HG03565 (cell line): ENCODE results near the gene NYAP1.
"Not testable (repeated sequence)": the region's sequence is repeated elsewhere in the genome, so short reads cannot be mapped to it uniquely, and the experiment has no call there.

Experiments
- ATAC-seq: cut with Tn5 transposase; IDR thresholded peaks from one replicate; pipeline ENCODE4 v1.9.1; 2021; ENCODE audit warnings: mild to moderate bottlenecking, moderate library complexity; ENCODE audit not compliant: unreplicated experiment

Gene NYAP1

GRCh38 chr7:100483722-100484672 lies at the start of gene NYAP1:
NYAP1 (plus strand) TSS chr7:100483927; CDS start chr7:100485312, 1,385 bp downstream.
- peak; percentile 5 for ATAC-seq

- ATAC-seq: no peak
These were observed 49.2 kb upstream of the NYAP1 start for GRCh38 chr7:100434297-100435144.

- peak; percentile 24 for ATAC-seq
These were observed 48.1 kb upstream of the NYAP1 start for GRCh38 chr7:100435401-100436304.

GRCh38 chr7:100437150-100438100 lies 46.3 kb upstream of the NYAP1 start:
- ATAC-seq: no peak

- ATAC-seq: no peak
These were observed 45.6 kb upstream of the NYAP1 start for GRCh38 chr7:100438172-100438571.

GRCh38 chr7:100438731-100439130 lies 45.0 kb upstream of the NYAP1 start:
- ATAC-seq: not testable (repeated sequence)

GRCh38 chr7:100439244-100439643 lies 44.5 kb upstream of the NYAP1 start:
- not testable (repeated sequence) for ATAC-seq

GRCh38 chr7:100441641-100442535 lies 41.8 kb upstream of the NYAP1 start:
- ATAC-seq: no peak

- no peak for ATAC-seq
These were observed 40.5 kb upstream of the NYAP1 start for GRCh38 chr7:100443096-100443840.

GRCh38 chr7:100444311-100445278 lies 39.1 kb upstream of the NYAP1 start:
- no peak for ATAC-seq

- ATAC-seq: no peak
These were observed 37.7 kb upstream of the NYAP1 start for GRCh38 chr7:100446040-100446439.

- ATAC-seq: not testable (repeated sequence)
These were observed 36.4 kb upstream of the NYAP1 start for GRCh38 chr7:100447363-100447762.

- no peak for ATAC-seq
These were observed 34.4 kb upstream of the NYAP1 start for GRCh38 chr7:100449190-100449795.

- ATAC-seq: no peak
These were observed 31.2 kb upstream of the NYAP1 start for GRCh38 chr7:100452513-100452912.

GRCh38 chr7:100453854-100454253 lies 29.9 kb upstream of the NYAP1 start:
- ATAC-seq: not testable (repeated sequence)

GRCh38 chr7:100455206-100455605 lies 28.5 kb upstream of the NYAP1 start:
- ATAC-seq: no peak
